ENCODE measurements around the gene C11orf21.
A peak's percentile ranks its signal among the peaks of the same experiment; 100 is the strongest.

The C11orf21 gene

DNA sequence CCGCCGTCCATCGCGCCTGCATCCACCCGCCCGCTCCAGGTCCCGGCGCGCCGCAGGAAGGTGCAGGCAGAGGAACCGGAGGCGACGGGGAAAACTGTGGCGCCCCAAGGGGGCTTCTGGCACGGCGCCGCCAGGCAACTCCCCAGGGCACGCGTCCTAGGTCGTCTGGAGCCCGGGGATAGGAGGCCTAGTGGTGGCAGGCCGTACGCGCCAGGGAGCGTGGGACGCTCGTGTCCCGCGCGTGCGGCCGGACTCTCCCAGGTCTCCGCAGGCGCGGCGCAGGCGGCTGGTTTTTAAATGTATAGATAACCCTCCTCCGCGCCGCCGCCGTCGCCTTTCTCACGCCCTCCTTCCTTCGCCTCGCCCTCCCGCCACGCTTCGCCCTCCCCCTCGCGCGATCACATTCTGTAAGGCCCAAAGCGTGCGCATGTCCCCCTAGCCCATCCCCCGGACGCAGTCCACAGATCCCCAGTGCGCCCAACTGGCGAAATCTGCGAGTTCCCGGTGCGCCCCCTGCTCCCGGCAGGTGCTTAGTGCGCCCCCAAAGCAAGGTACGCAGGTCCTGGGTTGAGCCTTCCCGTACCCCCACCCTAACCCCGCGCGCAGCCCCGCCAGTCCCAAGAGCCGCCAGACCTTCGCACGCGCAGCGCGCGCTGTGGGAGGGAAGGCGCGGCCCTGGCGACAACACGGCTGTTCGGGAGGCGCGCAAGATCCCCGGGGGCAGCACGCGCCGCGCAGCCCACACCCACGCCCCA is 31.2 kb downstream of the C11orf21 start, which contains the start of gene ASCL2:
Gene ASCL2 (minus strand): TSS at position 267 of the 755 bp plus-strand sequence. CDS start 256 bp downstream, at position 11.
- peak; percentile 78 for DNase-seq

DNA sequence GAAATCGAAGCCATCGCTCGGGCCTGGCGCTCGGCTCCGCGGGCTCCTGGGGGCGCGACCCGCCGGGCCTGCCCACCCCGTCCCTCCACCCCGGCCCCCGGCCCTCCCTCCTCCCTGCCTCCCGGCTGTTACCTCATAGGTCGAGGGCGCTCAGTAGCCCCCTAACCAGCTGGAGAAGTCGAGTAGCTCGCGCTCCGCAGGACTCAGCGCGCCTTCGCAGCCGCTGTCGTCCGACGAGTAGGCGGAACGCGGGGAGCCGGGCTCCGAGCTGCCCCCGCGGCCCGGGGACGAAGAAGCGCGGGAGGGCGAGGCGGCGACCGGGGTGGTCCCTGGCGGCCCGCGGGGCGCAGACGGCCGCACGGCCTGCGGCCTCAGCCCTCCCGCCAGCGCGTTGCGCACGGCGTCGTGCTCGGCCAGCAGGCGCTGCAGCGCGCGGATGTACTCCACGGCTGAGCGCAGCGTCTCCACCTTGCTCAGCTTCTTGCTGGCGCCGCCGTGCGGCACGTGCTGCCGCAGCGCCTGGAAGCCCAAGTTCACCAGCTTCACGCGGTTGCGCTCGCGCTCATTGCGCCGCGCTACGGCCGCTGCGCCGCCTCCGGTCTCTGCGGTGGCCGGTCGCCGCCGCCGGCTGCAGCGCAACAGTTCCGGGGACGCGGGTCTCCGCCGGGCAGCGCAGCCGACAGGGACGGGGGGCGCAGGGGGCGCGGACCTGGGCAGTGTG is 32.0 kb downstream of the C11orf21 start:
- peak; percentile 75 for DNase-seq

DNA sequence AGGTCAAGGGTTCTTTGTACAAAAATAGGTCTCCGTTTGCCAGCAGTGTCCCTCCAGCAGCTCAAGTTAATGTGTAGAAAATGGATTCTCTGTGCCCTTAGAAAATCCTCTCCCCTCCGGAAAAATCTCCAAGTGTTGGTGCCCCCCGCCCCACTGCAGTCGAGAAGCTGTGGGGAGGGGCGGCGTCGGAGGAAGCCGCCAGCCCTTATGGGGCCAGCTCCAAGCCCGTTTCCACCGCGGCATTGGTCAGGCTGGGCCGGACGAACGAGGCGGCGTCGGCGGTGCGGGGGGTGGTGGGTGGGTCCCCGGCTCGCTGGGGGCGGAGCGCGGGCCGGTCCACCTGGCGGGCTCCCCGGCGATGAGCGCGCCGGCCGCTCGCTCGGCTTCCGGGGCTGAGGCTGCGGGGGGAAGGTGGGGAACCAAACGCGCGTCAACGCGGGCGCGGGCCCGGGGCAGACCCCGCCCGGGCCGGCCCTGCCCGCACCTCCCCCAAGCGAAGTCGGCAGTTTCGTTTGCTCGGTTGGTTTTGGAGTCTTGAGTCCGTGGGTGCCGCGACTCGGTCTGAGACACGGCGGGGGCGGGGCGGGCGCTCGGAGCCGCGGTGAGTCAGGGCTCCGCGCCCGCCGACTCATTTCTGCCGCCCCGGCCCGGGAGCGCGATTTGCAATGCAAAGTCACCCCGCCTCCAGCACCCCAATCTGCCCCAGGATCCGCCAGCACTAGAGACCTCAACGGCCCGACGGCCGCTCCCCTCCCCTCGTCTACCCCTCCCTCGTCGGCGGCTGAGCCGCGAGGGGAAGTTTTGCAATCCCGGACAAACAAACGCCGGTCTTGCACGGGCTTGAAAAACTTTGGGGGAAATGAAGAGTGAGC is 32.8 kb downstream of the C11orf21 start:
- DNase-seq, result peak; percentile 89

DNA sequence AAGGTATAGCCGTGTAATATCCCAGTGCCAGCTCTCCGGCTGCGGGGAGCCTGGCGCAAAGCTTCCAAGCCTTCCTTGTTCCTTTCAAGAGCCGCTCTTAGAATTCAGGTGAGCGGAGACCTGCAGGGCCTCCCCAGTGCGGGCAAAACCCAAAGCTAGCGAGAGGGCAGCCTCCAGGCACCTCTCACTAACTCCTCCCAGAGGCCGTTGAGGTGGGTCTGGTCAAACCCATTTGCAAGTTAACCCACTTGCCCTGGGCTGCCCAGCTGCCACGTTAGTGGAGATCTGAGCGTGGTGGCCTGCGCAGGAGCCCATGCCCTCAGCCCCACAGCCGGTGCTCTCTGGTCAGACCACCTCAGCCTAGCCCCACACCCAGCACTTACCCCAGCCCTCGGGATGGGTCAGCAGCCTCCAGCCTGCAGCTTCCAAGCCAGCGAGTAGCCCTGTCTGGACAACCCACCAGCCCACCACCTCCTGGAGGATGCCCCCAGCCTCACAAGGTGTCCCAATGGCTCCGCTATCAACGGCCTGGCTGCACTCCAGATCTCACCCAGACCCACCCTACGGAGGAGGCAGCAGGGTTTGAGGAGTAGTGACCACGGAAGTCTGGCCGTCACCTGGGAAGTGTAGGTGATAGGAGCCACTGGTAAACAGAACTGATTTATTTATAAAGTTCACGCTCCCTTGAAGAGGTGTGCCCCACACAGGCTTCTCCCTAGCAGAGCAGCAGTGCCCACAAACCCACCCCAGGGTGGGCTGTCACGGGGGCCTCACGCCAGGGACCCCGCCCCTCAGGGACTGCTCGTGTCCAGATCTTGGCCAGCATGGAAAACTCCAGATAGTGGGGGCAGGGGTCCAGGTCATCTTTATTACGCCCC is 33.6 kb downstream of the C11orf21 start:
- peak; percentile 62 for DNase-seq

DNA sequence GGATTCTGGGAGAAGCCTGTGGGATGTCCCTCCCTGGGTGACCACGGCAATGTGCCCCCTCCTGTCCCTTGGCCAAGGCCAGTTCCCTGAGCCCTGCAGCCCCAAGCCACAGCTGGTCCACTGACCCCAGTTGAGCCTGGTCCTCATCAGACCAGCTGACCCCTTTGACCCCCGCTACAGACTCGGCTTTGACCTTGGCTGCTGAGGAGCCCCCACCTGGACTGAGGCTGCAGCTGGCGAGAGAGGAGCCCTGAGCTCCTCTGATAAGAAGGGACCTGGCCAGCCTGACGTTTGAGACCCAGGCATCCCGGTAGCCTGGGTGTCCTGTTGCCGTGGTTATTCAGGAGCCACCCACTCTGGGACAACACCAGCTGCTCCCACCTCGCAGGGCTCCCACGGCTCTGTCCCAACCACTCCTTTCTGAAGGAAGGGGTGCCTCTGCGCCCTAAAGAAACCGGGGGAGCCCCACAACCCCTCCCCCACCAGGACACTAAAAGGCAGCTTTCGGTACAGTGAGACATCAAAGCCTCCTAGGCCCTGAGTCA is 34.3 kb downstream of the C11orf21 start:
- peak; percentile 58 for DNase-seq

DNA sequence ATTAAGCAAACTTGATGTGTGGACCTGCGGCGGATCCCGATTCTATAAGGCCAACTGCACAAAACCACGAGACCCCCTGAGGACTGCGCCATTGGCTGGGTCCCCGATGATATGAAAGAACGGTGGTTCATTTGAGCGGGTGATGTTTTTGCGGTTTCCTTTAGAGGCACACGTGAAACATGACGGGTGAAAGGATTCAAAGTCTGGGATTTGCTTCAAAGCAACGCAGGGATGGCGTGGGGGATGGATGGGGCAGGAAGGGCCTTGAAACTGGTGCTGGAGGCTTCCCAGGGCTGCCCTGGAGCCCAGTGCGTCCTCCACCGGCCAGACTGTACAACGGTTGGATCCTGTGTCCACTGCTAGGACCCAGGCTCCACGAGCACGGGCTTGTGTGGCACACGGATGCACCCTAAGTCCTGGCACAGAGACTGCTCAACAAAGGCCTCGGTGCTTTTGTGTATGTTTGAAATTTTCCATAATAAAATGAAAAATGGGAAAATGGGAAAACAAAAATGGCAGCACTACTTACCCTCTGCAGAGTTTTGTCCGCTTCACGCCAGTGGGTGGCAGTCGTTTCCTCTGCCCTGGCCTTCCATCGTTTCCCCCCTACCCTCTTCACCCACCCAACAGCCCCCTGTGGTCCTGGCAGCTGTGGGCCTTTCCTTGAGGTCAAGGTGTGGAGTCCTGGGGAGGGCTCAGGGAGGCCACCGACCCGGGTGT is 35.0 kb downstream of the C11orf21 start:
- peak; percentile 57 for DNase-seq

DNA sequence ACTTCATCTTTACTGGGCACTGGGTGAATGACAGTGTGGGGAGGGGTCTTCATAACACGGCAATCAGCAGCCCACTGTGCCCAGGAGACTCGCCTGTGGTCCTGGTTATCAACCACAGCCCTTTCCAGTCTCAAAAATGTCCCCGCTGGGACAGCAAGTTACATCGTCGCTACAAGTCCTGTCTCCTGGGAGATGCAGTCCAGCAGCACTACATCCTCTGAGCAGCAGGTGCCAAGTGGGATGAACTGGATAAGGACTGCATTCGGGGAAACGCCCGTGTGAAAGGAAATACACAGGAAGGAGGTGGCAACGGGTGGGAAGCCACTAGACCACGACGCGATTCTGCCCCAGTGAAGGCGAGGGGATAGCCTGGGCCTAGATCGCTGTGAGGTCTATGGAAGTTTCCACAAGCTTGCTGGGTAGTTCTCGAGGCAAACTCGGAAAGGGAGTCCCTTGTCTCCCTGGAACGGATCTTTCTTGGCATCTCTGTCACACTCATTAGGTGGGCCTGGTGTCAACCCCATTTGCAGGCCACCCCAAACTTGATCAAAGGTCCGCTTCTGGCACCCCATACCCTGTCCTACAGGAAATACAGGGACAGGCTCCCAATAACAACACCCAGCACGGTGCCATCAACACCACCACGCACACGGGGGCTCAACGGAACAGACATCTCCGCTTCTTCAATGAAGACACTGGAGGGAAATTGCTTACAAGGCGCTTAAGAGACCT is 35.7 kb downstream of the C11orf21 start:
- peak; percentile 65 for DNase-seq

DNA sequence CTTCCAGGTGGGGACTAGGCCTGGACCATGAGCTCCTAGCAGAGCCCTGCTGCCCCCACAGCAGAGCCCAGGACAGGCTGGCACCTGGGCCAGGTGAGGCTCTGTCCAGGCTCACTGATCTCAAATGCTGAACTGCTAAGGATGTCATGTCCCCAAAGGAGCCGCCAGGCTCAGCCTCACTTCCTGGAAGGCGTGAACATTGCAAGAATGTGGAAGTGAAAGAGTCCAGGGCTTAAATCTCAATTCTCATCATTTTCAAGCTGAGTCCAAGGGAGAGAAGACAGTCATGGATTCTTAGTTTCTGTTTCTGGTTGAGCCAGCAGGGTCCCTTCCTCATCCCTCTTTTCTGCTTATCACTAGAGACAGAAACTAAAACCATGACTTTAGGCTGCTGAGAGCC is 36.3 kb downstream of the C11orf21 start:
- DNase-seq, result peak; percentile 62

DNA sequence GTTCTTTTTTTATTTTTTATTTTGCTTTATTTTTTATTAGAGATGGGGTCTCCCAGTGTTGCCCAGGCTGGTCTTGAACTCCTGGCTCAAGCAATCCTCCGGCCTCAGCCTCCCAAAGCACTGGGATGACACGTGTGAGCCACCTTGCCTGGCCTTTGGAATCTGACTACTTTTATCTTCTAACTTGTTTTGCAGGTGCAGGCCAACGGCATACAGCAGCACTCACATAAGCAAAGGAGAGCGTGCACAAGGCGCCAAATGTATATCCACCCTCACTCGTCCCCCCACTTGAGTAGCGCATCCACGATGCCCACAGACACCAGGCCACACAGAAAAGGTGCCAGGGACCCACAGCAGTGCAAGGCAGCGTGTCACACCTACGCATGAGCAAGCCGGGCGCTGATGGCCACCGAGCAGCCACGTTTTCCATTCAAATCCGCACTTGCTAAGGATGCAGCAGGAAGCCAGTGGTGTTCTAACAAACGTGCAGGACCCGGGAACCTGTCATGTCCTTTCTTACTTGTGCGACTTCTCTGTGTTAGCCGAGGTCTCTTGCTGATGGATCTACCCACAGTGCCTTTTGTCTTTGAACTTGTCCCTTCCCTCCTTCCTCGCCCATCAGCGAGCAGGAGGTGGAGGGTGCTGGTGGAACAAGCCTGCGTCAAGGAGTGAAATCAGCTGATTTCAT is 37.2 kb downstream of the C11orf21 start:
- DNase-seq, result peak; percentile 56

DNA sequence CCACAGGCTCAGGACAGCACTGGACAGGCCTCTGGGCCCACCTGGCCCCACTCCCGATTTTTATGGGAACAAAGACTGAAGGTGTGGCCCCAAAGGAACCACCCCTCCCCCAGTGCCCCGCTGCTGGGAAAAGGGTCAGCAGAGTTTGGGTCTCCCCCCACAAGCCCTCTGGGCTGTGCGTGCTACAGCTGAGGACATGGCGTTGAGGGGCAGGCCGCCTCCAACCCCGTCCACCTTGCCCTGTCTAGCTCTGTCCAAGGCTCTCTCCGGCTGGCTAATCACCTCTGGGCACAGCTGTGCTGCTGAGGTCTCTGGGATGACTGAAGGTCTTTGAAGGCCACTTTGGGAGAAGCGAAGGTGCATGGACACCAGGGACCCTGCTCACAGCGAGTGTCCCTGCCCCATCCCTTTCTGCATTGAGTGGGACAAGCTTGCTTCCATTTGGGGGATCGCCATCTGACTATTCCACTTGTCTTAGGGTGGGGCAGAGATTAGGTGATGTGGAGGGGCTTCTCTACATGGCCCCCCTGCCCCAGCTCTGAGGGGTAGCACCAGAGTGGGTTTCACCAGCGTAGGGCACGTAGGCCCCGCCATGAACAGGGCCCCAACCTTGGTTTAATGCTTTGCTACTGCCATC is 37.9 kb downstream of the C11orf21 start:
- DNase-seq, result peak; percentile 37

DNA sequence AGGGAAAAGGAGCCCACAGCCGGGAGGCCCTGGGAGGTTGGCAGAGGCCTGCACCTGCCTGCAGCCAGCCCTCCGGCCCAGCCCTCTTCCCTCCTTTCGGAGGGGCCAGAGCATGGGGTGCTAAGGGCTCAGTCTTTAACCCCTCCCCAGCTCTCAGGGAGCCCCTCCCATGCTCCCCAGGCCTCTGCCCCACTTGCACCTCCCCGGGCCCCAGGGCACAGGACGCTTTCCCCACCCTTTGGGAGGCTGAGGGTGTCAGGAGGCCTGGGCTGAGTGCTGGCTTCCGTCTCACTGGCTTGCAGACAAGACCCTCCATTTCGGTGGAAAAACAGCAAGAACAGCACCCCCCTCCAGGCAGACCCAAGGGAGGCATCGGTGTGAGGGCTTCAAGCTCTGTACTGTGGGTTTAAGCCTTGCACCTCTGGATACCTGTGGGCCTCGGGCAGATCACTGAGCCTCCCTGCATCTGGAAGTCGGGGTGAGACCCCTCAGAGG is 38.6 kb downstream of the C11orf21 start:
- DNase-seq, result no peak

DNA sequence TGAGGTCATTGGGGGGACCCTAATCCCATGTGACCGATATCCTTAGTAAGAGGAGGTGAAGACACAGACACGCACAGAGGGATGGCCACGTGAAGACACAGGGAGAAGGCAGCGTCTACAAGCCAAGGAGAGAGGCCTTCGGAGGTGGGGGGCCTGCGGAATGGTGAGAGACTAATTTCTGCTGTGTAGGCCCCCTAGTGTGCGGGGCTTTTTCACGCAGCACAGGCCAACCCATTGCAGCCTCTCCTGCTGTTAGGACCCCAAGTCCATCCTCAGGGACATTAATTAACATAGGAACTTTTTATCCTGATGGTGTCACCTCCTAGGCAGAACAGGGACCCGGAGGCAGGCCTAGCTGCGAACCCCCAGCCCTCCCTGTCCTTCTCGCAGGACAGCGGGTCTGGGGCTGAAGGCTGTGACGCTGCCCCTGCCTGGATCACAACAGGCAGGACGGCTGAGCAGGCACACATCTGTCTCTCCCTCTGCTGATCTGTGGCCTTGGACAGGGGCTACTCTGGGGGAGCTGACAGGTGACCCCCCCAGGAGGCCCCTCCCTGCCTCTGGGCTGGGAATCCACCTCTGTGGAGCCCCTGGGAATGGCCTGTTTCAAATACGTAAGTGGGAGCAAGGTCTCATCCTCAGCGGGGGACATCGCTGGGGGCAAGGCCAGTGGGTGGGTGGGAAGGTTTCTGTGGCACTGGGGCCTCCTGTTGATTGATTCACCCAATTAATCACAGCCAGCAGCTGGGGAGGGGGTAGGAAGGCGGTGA is 39.2 kb downstream of the C11orf21 start:
- no peak for DNase-seq

DNA sequence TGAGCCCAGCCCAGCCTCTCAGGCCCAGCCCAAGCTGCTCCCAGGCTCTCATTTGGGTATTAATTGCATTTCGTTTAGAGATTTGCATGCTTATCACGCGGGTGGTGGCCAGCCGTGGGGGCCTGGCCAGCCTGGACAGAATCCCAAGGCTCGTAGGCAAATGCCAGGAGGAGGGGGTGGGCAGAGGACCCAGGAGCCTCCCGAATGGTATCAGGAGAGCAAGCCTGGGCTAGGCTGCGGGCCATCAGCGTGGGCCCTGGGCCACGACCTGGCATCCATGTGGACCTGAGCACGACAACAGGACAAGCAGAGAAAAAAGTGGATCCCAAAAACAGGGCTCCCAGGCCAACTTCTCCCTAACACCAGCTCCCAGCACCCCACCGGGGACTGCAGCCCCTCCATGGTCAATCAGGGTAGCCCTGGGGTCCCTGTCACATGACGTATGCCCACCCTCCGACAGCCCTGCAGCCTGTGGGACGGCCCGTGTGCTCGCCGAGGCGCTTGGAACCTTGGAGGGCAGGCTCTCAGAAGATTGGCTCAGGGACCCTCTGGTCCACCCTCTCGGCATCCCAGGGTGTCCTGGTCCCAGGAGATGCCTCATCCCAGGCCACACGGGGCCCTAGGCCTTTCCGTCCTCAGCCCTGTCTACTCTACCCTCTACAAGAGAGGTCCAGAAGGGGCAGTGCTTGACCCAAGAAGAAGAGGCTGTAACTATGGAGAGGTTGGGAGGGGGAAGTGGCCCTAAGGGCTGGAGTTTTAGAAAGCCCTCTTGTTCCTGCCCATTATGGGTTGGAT is 40.1 kb downstream of the C11orf21 start:
- DNase-seq, result peak; percentile 51

DNA sequence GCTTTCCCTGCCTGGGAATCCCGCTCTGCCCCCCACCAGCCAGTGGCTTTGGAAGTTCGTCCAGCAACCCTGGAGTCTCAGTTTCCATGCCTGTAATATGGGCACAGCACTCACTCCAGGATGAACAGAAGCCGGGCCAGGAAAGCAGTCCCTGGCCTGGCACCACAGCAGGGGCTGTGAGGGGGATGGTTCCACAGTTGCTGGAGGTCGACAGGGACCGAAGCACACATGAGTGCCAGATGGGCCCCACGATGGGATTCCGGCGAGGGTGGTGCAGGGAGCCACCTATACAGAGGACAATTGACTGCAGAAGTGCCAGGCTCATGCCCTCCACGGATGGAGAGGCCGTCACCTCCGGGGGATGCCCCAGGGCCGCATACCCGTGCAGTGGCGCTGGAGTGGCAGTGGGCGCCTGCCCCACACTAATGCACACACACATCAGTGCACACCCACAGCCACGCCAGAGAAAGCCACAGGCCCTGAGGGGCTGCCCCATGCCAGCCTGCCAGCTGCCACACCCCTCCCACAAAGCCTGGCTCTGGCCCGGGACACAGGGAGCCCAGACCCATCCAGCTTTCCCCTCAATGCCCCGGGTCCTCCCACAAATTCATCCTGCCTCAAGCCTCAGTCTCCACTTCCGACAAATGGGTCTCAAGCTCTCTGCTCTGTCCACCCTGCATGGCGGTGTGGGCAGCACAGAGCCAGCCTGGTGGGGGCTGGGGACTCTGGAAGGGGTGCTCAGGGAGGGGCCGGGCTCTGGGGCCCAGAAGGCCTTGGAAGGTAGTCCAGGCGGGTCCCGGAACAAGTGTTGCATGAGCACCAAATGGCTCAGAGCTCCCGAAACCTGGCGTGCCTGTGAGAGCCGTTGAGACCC is 41.0 kb downstream of the C11orf21 start:
- peak; percentile 53 for DNase-seq

DNA sequence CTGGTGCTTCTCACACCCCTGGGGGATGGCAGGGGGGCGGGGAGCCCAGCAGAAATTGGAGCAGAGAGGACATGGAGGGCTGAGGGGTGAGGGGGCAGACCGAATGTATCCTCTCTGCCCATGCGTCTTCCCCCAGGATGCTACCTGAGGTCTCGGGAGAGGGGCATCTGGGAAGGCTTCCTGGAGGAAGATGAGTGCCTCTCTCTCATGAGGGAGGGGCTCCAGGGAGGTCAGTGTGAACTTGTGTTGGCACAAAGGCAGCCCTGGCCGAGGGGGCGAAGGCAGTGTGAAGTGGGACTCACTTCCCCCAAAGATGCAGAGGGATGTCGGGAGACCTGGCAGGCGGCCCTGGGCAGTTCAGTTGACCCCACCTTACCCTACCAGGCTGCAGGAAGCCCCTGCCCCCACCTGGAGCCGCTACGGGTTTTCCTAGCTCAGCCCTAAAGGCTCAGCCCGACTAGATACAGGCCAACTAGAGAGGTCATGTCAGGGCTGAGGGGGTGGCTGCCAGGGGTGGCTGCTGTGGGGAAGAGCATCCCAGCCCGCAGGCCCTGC is 41.7 kb downstream of the C11orf21 start:
- peak; percentile 47 for DNase-seq

DNA sequence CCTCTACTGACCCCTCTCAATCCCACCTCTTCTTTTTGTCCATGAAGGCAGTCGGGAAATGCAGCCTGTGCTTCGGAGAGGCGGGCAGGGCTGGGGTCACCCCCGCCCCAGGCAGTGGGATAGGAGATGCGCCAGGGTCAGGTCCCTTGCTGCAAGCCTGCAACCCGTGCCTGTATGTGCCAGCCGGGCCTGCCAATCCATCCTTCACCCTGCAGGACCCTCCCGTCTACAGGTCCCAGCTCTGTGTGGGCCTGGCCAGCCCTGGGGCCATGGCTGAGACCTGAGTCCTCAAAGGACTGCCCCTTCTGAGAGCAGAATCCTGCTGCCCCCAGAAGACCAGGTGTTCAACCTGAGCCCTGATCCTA is 42.3 kb downstream of the C11orf21 start:
- peak; percentile 46 for DNase-seq

Measured in activated CD8-positive, alpha-beta memory T cell treated with anti-CD3 and anti-CD28 coated beads for 24 hours (primary cell).